ENCODE results near the gene AGTRAP. TPM values are rescaled to one million over a fixed set of nuclear protein-coding genes. Genes with fewer than 3 reads are reported as not detected.

The AGTRAP gene
- total RNA-seq, 2 experiments from 2014 or later = 8.9 to 9.4 TPM

GRCh38 chr1:11786168-11786567 is 50.2 kb downstream of the AGTRAP start:
- H3K36me3 Mint-ChIP-seq (ENCODE audit: low read depth) = no peaks in the 10 kb centered on the region
- TF ChIP-seq, protein P1, sequence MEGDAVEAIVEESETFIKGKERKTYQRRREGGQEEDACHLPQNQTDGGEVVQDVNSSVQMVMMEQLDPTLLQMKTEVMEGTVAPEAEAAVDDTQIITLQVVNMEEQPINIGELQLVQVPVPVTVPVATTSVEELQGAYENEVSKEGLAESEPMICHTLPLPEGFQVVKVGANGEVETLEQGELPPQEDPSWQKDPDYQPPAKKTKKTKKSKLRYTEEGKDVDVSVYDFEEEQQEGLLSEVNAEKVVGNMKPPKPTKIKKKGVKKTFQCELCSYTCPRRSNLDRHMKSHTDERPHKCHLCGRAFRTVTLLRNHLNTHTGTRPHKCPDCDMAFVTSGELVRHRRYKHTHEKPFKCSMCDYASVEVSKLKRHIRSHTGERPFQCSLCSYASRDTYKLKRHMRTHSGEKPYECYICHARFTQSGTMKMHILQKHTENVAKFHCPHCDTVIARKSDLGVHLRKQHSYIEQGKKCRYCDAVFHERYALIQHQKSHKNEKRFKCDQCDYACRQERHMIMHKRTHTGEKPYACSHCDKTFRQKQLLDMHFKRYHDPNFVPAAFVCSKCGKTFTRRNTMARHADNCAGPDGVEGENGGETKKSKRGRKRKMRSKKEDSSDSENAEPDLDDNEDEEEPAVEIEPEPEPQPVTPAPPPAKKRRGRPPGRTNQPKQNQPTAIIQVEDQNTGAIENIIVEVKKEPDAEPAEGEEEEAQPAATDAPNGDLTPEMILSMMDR (IDR thresholded peaks at IDR 0.05) = no peak
- intact Hi-C loops (cut with micrococcal nuclease) = no loop called here
- ATAC-seq (no peak), DNase-seq (no peak)
- H3K9me3 Mint-ChIP-seq = no peaks in the 10 kb centered on the region
- no peak overlapping the region for H3K4me3 Mint-ChIP-seq
- ChIA-PET CTCF (interaction anchor here (1.0 to 1.7 kb wide), 3 partner anchors 17 to 29 kb away, joined by 3 to 6 read pairs (median 5); partner anchors contain the start of gene CLCN6), POLR2A (interaction anchor here (1.4 kb wide), 1 partner anchor 17 kb away, joined by 3 read pairs; no protein-coding TSS in a partner anchor)
- peaks cover 3% of the 10 kb centered on the region for H3K4me1 Mint-ChIP-seq (ENCODE audit: low read depth)
- no peaks in the 10 kb centered on the region for H3K27me3 Mint-ChIP-seq
- H3K27ac Mint-ChIP-seq = no peak overlapping the region

DNA sequence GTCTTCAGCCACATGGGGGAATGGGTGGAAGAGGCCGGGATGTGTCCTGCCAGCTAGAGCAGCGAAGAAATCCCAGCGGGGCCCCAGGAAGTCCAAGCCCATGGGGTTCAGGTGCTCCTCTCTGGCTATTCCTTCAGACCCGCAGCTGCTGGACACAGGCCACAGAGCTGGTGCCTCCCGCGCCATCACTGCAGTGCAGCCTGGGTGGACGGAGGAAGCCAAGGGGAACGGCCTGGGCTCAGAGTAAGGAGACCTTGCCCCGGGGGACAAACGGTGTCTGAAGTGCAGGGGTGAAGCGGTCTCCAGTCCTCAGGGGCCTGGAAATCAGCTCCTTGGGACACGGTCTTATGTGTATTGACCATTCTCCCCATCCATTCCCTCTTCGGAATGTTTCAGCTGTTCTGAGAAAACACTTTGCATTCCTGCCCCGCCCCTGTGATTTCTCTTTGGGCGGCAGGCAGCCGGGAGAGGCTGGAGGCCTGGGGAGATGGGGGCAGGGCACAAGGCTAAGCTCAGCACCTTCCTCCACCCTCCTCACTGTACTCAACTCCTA is 51.4 kb downstream of the AGTRAP start:
- Mint-ChIP-seq H3K36me3 (ENCODE audit: low read depth) (no peaks in the 10 kb centered on the region), H3K27me3 (no peaks in the 10 kb centered on the region), H3K4me3 (no peak overlapping the region), H3K4me1 (ENCODE audit: low read depth) (peaks cover 3% of the 10 kb centered on the region), H3K9me3 (no peaks in the 10 kb centered on the region), H3K27ac (no peak overlapping the region)
- ChIA-PET POLR2A (interaction anchor here (0.6 to 3.0 kb wide), 7 partner anchors 15 to 442 kb away, joined by 3 to 16 read pairs (median 3); partner anchors contain the start of gene CLCN6), CTCF (no interaction called here)
- TF ChIP-seq, protein P1 (IDR thresholded peaks at IDR 0.05) = no peak
- intact Hi-C loops (cut with micrococcal nuclease) = no loop called here
- no peak for ATAC-seq
- no peak for DNase-seq

DNA sequence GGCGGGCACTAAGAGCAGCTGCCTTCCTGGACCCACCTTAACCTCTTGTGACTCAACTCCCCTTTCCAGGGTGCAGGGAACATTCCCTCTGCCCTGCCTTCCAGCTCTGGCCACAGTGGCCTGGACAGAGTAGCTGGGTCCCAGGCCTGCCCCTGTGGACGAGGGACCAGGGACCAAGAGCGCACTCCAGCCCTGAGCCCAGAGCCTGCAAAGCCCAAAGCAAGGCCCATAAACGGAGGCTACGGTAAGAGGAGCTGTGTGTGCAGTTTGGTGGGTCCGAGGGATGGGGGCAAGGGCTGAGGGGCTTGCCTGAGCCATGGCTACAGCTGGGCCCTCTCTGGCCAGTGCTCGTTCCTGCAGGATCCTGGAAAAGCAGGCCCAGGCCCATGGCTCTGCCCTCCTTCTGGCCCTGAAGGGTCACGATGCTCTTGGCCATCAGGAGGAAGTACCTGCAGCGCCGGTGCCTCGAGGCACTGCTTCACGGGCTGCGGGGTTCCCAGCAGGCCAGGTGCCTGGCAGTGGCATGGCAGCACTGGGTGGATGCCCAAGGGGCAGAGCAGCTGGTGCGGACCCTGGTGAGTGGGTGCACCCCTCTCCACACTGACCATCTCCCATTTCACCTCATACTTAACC is 52.0 kb downstream of the AGTRAP start:
- no peaks in the 10 kb centered on the region for H3K27me3 Mint-ChIP-seq
- no peaks in the 10 kb centered on the region for H3K9me3 Mint-ChIP-seq
- H3K4me1 Mint-ChIP-seq (ENCODE audit: low read depth) = peaks cover 3% of the 10 kb centered on the region
- no peaks in the 10 kb centered on the region for H3K36me3 Mint-ChIP-seq (ENCODE audit: low read depth)
- ATAC-seq (no peak), DNase-seq (no peak)
- TF ChIP-seq, protein P1 (IDR thresholded peaks at IDR 0.05) = no peak
- no peak overlapping the region for H3K27ac Mint-ChIP-seq
- ChIA-PET POLR2A (interaction anchor here (0.6 to 3.0 kb wide), 6 partner anchors 14 to 443 kb away, joined by 3 to 16 read pairs (median 4); partner anchors contain the start of gene CLCN6), CTCF (no interaction called here)
- intact Hi-C loops (cut with micrococcal nuclease) = no loop called here
- H3K4me3 Mint-ChIP-seq = no peak overlapping the region

GRCh38 chr1:11788549-11789053 is 52.7 kb downstream of the AGTRAP start:
- no peak overlapping the region for H3K27ac Mint-ChIP-seq
- CTCF ChIA-PET = no interaction called here

More at GRCh38 chr1:11788549-11789053, 52.7 kb downstream of the AGTRAP start:
- intact Hi-C loops (cut with micrococcal nuclease) = no loop called here
- ATAC-seq (no peak), DNase-seq (no peak)
- Mint-ChIP-seq H3K9me3 (no peaks in the 10 kb centered on the region), H3K27me3 (no peaks in the 10 kb centered on the region), H3K4me1 (ENCODE audit: low read depth) (peaks cover 3% of the 10 kb centered on the region), H3K4me3 (no peak overlapping the region), H3K36me3 (ENCODE audit: low read depth) (no peaks in the 10 kb centered on the region)
- POLR2A ChIA-PET = interaction anchor here (0.6 to 3.0 kb wide), 2 partner anchors 18 to 120 kb away, joined by 3 to 16 read pairs; no protein-coding TSS in a partner anchor
- TF ChIP-seq, protein P1 (IDR thresholded peaks at IDR 0.05) = no peak

Data from activated CD8-positive, alpha-beta T cell treated with anti-CD3 and anti-CD28 coated beads for 36 hours (primary cell).